ENCODE results near the gene FAAH2.
"Not testable (repeated sequence)": the region's sequence is repeated elsewhere in the genome, so short reads cannot be mapped to it uniquely, and the experiment has no call there.

FAAH2 gene

GRCh38 chrX:57394162-57394561 is 107.7 kb downstream of the FAAH2 start:
- DNase-seq: not testable (repeated sequence)

- not testable (repeated sequence) for DNase-seq
Observed at GRCh38 chrX:57403191-57403590, 116.7 kb downstream of the FAAH2 start.

GRCh38 chrX:57406149-57406548 is 119.6 kb downstream of the FAAH2 start:
- no peak for DNase-seq

GRCh38 chrX:57417827-57418226 is 131.3 kb downstream of the FAAH2 start:
- no peak for DNase-seq

GRCh38 chrX:57422289-57422688 is 135.8 kb downstream of the FAAH2 start:
- no peak for DNase-seq

GRCh38 chrX:57422790-57423189 is 136.3 kb downstream of the FAAH2 start:
- no peak for DNase-seq

- no peak for DNase-seq
Observed at GRCh38 chrX:57445076-57445475, 158.6 kb downstream of the FAAH2 start.

GRCh38 chrX:57445832-57446231 is 159.3 kb downstream of the FAAH2 start:
- DNase-seq: no peak

- DNase-seq: no peak
Observed at GRCh38 chrX:57447856-57448255, 161.3 kb downstream of the FAAH2 start.

GRCh38 chrX:57451426-57452020 is 165.0 kb downstream of the FAAH2 start:
- no peak for DNase-seq

GRCh38 chrX:57453901-57454300 is 167.4 kb downstream of the FAAH2 start:
- DNase-seq: peak; percentile 10 to 27

- DNase-seq: no peak
Observed at GRCh38 chrX:57481514-57481913, 195.0 kb downstream of the FAAH2 start.

GRCh38 chrX:57516491-57516890 is 230.0 kb downstream of the FAAH2 start:
- no peak for DNase-seq

- DNase-seq: no peak
Observed at GRCh38 chrX:57519578-57520118, 233.1 kb downstream of the FAAH2 start.

- peak in 1 of 2 donors; percentile 19 for DNase-seq
Observed at GRCh38 chrX:57528670-57529255, 242.3 kb downstream of the FAAH2 start.
